ENCODE measurements around the gene GTF3C1.

The GTF3C1 gene

DNA sequence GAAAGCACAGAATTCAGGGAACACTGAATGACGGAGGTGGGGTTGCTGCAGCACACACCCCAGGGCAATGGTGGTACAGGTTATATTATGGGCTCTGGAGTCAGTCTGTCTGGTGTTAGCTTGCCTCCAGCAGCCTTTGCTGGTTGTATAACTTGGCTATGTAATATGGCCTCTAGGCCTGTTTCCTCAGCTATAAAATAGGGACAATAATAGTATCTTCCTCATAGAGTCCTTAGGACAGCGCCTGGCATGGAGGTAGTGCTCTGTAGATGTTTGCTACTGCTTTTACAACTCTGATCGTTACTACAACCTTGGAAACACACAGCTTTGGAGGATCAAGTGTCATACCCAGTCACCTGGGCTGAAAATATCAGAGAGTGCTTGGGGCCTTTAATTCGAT is 31.5 kb downstream of the GTF3C1 start:
- DNase-seq, result no peak

DNA sequence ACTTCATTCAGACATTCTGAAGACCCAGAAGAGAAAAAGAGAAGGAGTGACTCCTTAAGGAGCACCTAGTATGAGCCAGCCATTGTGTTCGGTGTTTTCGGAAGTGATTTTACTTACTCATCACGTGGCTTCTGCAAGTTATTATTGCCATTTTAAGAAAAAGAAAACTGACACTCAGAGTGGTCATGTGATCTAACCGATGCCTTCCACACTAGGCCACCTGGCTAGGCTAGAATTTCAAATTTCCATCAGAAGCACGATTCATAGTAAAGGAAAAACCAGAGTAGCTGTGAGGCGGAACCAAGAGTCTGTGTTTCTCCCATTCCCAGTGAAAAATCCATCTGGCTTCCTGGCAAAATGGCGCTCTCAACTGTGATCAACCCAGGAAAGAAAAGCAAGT is 32.0 kb downstream of the GTF3C1 start:
- DNase-seq, result no peak

DNA sequence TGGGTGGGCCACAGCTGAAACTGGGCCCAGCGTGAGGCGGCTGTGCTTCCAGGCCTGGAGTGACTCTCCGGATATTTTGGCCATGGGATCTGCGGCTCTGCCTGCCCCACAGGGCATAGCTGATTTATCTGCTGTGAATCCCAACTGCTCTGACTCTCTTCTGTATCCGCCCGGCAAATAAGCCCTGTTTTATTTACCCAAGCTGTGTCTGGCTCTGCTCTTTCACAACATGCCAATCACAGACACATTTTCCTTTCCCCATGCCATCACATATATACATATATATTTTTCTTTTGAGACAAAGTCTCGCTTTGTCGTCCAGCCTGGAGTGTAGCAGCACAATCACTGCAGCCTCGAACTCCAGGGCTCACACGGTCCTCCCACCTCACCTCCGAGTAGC is 33.3 kb downstream of the GTF3C1 start:
- DNase-seq, result no peak

DNA sequence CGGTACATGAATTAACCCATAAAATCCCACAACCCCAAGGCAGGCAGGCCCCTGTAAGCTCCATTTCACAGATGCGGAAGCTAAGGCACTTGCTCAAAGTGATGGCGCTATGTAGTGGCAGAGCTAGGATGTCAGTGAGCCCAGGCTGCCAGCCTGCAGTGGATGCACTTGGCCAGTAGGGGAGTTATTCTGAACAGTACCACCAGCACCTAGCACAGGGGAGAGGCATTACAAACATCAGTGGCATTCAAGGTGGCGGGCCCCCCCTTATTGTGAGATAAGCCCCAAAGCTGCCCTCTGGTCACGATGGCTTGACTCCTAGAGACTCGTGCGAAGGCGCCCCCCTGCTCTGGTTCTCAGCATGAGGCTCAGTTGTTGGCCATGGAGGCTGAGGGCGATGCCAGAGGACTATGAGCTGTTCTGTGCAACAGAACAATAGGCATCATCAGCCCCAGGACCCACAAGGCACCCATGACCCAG is 33.8 kb downstream of the GTF3C1 start:
- no peak for DNase-seq

DNA sequence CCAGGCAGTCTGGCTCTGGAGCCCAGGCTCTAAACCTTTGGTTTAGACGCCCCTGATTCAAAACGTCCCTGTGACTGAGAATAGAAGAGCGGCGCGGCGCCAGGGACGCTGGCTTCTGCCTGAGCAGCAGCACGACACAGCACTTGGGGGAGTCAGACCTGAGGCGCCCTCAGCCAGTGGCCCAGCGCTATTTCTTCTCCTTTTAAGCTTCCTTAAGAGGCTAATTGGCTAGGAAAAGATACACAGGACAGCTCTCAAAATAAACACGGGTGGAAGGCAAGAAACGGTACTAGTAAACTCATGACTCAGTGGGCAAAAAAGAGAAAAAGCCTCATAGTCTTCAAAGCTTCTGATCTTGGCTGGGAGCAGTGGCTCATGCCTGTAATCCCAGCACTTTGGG is 34.9 kb downstream of the GTF3C1 start:
- no peak for DNase-seq

DNA sequence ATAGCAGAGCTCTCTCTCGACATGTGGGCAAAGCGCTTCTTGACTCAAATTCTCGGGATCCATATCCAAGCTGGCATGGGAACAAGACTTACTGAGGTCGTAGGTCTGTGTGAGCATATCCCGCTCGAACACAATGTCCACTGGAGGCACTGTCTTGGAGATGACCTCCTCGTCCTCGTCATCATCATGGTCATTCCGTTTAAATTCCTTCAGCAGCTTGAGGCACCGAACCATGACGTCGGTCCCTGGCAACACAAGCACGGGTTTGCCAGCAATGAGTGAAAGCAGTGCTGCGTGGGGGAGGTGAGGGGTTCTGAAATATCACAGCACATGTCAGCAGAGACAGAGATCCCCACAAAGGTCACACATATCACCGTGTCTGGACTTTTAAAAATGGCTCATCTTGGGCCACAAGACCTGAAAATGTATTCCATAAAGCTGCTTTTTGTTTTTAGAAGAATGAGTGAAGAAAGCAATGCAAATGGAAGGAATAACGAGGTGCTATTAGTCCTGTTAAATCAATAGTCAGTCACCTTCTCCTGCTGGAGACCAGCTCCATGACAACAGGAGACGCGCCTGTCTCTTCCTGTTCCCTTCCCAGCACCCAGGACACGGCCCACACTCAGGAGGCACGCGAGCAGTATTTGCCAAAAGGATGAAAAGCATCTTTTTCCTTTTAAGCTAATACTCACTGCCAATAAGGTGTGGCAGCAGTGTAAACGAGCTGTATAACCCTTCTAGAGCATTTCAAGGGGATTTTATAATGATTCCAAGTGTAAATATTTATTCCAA is 37.9 kb downstream of the GTF3C1 start:
- DNase-seq, result no peak

DNA sequence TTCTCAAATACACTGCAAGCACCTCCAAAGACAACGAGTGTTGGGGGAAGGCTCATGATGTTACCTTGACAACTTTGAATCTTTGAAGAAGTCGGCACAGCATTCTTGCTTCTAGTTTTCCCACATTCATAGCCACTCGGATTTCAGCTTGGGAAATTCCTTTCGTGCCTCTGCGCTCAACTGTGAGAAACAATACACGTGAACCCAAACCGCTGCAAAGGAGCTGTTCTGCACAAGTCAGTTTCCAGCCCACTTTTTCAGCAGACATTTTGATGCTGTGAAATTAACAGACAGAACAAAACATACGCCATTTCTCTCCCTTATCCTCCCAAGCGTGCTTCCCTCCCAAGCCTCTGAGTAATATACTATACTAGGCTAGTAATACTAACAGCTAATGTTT is 41.2 kb downstream of the GTF3C1 start:
- DNase-seq, result no peak

DNA sequence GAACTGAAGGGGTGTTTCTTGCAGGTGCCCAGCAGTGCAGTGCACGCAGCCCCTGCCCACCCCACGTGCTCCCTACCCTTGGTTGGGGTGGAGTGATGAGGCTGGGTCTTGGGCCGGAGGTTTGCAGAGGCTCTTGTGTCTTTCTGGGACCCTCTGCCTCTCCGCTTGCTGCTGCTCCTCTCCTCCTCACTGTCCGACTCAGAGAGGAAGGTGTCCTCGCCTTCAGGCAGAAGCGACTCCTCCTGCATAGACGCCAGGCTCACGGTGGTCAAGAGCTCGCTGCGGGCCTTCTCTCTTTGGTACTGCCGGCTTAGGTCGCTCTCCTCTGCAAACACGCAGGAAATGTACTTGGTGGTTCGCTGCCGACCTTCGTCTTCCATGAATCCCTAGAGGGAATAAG is 42.9 kb downstream of the GTF3C1 start:
- DNase-seq, result no peak

DNA sequence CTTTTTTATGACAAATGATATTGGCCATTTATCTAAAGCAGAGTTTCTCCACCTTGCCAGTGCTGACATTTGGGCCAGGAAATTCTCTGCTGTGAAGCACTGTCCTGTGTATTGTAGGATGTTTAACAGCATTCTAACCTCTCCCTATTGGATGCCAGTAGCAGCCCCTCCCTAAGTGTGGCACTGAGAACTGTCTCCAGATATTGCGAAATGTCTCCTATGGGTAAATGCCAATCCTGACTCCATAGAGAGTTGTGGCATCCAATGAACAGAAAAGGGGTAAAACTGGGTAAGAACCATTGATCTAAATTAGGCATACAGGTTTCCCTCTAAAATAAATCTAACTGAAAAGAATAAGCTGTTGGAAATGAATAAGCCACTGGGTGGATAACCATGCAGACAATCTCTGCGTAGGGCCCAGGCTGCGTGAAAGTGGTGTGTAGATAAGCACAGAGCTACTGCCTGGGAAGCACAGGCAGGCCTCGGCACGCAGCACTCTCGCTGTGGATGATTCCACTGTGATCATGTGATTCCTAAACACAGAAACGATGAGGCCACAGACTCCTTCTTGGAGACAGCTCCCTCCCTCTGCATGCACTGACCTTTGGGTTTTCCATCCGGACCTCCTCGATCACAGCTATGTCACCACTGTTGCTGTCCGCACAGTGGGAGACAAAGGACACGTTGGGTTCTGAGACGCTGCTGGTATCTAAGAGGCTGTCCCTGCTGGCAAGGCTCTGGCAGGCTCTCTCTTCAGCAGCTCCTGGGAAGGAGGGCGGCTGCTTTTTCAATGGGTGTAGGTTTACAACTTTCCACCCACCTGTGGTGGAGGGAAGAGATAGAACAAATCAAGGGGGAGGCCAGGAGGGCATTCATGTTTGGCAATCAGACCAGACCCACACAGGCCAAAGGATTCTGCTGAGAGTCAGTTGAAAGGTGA is 44.1 kb downstream of the GTF3C1 start:
- no peak for DNase-seq

DNA sequence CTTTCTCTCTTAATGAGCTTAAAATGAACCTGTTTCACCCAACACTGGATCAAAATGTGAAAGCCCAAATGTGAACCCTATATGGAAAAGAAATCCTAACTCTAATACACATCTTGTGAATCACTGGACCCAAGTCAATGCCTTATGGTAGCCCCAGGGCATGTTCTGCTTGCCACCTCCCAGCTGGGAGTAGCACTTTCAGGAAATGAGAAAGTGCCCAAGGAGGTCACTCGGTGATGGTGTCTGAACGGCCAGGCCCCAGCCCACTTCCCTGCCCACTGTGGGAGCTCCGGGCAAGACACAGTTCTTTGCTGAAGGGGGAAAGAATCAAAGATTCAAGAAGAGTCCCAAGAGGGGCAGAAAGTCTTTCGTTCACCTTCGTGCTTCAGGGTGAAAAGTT is 46.1 kb downstream of the GTF3C1 start:
- no peak for DNase-seq

DNA sequence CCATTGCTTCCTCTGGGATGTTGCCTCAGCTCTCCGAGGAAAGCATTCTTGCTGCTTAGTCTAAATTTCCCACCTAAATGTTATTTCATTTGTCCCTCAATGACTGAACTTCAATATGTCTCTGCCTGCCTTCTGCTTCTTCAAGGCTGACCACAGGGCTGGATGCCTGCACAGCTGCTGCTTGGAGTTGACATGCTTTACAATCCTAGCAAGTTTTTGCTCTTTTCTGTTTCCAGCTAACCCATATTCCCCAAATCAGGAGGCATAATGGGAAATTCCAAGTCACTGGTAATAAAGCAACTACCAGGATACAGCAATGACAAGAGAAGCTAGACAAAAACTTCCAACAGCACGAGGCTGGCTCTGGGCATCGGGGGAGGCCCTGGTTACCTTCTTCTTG is 48.9 kb downstream of the GTF3C1 start:
- no peak for DNase-seq

DNA sequence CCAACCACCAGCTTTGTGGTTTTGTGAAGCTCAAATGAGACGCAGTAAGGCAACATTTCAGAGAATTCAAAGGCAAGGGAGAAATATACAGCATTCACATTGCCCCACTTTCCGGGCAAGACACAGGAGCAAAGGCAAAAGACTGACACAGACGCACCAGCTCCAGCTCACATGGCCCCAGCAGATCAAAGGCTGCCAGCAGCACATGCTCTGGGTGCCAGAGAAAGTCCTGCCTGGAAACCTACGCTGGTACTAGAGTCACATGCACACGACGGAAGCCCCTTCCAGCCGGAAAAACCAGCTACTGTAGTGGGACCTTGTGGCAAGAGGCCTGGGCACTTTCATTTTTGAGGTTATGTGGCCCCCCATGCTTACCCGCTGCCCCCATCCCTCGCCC is 50.1 kb downstream of the GTF3C1 start:
- no peak for DNase-seq

DNA sequence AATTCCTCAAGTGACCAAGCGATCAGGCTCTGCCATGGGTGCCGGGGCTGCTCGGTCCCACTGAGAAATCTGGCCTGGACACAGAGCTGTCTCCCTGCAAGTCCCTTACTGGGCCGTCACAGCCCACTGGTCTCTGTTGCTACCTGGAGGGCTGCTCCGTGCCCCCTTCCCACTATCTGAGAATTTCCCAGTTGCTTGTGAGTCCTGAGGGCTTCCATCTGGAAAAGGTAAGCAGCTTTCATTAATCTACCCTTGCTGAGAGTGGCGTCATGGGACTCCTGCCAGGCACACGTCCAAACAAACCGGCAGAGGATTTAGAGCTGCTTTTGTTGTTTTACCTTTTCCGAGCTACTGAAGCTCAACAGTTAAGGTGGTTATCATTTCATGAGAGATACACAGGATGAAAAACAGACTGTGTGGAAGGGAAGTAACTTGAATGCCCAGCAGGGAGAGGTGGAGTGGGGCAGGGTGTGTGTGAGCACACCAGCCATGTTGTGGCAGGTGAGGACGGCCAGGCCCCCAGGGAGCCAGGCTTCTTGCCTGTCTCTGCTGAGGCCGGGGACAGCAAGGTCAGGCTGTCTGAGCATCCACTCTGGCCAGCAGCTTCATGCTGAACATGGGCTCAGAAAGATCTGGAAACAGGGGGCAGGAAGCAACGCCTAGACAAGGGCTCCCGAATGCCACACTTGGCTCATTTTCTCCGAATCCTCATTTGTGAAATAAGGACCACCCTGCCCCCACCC is 50.6 kb downstream of the GTF3C1 start:
- DNase-seq, result no peak

DNA sequence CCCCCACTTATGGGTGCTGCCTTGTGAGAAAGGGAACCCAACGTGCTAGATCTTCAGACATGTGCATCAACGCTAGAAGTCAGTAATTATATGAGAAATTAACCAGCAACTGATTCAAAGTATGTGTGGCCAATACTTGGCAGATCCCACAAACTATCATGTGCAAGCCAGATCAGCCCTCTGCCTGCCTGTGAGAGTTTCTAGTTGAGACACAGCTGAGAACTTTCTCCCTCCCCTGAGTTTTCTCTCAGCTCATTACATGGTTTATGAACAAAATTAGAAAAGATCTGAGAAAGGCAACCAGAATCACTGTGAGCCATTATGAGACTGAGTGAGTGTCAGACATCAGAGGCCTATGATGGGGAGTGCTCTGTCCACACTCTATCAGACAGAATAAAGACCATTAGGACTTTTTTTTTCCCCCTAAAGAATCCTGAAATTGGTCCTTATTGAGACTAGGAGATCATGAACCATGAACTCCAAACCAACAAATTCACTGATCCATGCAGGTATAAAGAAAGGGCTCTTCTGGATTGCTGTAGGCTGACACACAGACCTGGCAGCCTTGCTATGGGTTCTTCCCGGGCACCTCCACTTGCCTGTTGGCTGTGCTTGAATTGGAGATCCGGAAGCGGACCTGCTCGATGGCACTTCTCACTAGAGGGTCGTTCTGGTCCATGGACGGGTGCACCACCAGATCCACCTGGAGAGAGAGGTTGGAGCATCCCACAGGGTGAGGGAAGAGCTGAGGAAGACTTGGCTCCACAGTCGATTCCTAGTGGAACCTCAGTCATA is 51.5 kb downstream of the GTF3C1 start:
- no peak for DNase-seq

DNA sequence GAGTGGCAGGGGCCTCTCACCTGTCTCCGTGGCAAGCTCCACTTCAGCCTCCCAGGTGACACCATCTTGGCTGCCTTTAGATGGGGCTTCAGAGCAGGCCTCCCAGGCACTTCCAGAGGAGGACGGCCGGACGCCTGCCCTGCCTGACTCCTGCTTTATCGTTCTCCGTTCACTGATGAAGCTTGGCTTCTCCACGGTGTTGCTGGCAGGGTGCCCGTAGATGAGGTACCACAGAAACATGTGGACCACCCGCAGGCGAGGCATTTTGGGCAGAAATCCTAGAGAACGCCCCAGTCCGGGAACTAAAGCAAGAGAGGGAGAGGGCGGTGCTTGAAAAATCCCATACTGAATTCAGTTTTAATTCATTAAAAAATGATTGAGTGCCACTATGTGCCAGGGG is 54.5 kb downstream of the GTF3C1 start:
- DNase-seq, result no peak

DNA sequence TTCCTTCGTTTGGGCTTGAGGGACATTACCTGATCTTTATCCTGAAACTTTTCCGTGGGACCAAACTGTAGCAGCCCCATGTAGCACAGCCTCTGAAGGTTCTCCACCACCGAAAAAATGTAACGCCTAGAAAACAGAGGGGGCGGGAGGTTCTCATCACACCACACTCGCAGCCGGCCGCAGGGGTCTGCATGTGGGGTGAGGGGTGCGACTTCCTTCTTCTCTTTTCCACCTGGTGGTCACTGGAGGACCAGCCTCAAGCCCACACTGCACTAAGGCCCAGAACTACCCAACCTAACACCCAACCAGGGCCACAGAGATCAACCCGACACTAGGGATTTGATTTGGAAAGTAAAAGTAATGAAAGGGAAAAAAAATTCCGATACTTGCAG is 57.1 kb downstream of the GTF3C1 start:
- no peak for DNase-seq

DNA sequence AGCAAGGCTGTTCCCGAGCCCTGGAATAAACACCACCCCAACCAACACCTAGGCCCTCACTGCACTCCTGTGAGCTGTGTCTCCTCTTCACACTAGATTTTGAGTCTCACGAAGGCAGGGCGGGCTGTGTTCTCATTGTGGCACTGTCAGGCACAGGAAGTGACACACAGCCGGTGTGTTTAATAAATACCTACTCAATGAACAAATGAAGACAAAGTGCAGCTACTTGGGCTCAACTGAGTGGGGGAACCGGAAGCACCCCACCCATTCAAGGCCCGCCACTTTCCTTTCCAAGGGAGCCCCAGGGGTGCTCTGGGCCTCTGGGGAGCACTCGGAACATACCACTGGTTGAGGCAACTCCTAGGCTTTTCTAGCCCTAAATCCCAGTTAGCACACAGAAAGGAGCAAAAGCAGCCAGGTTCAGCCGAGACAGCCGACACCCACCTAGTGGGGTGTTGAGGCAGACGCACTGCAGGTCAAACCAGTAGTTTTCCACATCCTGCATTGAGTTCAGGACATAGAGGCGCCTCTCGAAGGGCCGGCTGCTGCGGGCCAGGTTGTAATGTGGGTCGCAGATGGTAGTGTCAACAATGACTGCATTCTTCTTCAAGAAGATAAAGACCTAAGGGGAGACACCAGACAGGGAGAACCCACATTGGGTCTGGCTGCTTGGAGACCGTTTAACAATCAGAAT is 57.7 kb downstream of the GTF3C1 start:
- no peak for DNase-seq

DNA sequence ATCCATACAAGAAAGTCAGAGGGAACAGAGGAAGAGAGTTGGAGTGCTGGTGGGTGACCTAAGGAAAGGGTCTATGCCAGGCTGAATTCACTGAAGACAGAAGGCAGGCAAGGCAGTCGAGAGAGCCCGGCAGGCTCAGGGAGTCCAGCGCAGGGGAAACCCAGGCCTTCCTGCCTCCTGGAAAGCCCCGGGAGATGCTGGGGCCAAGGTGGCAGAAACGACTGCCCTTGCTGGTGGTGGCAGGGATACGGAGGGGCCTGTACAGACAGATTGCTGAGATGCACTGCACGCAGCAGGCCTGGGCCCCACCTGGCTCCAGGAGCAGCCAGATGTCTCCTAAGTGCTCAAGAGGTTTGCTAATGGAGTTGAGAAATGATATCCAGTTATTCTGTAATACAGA is 59.8 kb downstream of the GTF3C1 start:
- no peak for DNase-seq

DNA sequence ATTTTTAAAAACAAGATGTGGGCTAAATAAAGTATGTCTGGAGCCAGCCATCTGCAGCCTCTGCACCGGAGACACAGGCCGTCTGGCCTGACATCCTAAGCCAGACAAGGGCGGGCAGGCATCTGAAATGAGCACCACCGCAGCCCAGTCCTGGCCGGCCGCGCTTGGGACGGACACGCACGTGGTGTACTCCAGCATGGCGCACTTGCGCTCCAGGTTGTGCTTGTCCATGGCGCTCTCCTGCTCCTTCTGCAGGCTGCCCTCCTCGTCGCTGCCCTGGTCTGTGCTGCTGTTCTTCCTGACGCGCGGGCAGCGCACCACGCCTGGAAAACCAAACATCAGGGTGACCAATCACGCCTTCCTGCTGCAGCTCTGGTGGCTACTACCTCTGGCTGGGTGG is 60.3 kb downstream of the GTF3C1 start:
- no peak for DNase-seq

DNA sequence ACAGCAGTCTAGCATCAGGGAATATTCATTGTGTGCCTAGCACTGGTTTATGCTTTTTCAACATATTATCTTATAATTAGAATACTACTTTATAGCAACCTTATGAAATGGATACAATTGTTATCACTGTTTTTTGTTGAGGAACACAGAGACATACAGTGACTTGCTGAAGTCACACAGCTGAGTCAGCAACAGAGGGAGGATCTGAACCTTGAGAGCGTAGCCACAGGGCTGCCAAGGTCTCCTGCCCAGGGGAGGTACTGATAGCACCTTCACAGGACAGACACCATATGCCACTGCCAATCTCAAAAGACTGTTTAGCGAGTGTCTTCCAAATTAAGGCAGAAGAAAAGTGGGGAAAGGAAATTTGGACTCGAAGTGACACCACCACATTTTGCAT is 63.0 kb downstream of the GTF3C1 start:
- DNase-seq, result no peak

DNA sequence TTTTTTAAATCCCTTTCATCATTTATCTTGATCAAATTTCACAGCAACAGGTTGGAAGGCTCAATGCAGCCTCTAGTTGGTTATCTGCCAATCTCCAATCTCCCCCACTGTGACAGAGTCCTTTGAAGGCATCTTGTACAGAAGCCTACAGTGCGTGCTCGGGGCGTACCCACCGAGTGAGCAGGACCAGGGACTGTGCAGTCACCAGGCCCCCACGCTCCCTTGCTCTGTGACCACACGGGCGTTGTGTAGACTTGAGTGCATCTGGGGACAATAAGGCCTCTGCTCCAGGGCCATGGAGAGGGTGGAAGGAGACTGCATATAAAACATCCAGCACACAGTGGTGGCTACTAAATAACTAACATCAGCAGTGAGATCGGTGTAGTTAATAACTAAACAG is 63.4 kb downstream of the GTF3C1 start:
- no peak for DNase-seq

DNA sequence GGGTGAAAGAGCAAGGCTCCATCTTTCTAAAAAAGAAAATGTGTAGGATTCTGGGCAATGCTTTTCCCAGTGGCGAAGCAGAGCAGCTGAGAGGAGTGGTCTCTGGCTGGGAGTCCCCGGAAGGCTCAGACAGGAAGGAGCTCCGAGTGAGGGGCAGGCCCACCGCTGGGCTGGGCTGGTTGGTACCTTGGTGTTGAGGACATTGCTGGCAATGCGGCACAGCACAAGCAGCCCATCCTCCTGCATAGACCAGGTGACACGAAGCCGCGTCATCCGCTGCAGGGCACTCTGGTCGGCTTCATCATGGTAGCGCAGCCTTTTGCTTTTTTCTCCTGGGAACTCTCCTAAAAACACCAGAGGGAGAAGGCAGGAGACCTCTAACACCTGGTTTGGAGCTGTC is 63.9 kb downstream of the GTF3C1 start:
- DNase-seq, result no peak

All from GOT3 (cell line).